ENCODE measurements around the gene TMEM127. TPM values are rescaled to one million over a fixed set of nuclear protein-coding genes. Genes with fewer than 3 reads are reported as not detected.

The TMEM127 gene
- total and polyA plus RNA-seq, 2 experiments from 2014 or later = 34.0 to 43.6 TPM

GRCh38 chr2:96253006-96253405 lies 12.8 kb downstream of the TMEM127 start:
- H3K36me3 ChIP-seq (ENCODE audit: low read depth) = peaks cover 11% of the 10 kb centered on the region
- 94 to 99% methylated on average over 7 of the region's 7 CpGs for WGBS, 2 experiments (ENCODE audit: low coverage in 1 of 2, low lambda C conversion rate in 2 of 2, missing lambda C conversion rate in 2 of 2)
- peaks cover 30% of the 10 kb centered on the region for H3F3A ChIP-seq (ENCODE audit: insufficient read depth)
- H3K9me3 ChIP-seq (ENCODE audit: low read depth) = no peaks in the 10 kb centered on the region
- H3K27me3 ChIP-seq (replicated peaks; ENCODE audit: insufficient read depth) = no peaks in the 10 kb centered on the region
- no peak overlapping the region for H2AFZ ChIP-seq
- no peak overlapping the region for H3K27ac ChIP-seq
- H3K9me2 ChIP-seq (ENCODE audit: insufficient read depth) = no peaks in the 10 kb centered on the region
- in situ Hi-C loops (cut with MboI) = loop anchor here (25.0 kb wide), 1 partner anchor 241 kb away; no protein-coding TSS in a partner anchor
- no peak for DNase-seq
- no peak overlapping the region for H3K9ac ChIP-seq
- TF ChIP-seq EZH2phosphoT487 (IDR thresholded peaks at IDR 0.05; ENCODE audit: insufficient read depth, low read depth) (no peak), EZH2 (IDR thresholded peaks at IDR 0.05; ENCODE audit: insufficient read depth, poor library complexity, severe bottlenecking) (no peak)
- H4K20me1 ChIP-seq (ENCODE audit: insufficient read depth) = no peaks in the 10 kb centered on the region
- no peak overlapping the region for H3K4me3 ChIP-seq
- peaks cover 23% of the 10 kb centered on the region for H3K4me1 ChIP-seq (ENCODE audit: insufficient read depth)
- no peak overlapping the region for H3K4me2 ChIP-seq (ENCODE audit: unreplicated experiment)
- H3K79me2 ChIP-seq (ENCODE audit: insufficient read depth) = peaks cover 40% of the 10 kb centered on the region

DNA sequence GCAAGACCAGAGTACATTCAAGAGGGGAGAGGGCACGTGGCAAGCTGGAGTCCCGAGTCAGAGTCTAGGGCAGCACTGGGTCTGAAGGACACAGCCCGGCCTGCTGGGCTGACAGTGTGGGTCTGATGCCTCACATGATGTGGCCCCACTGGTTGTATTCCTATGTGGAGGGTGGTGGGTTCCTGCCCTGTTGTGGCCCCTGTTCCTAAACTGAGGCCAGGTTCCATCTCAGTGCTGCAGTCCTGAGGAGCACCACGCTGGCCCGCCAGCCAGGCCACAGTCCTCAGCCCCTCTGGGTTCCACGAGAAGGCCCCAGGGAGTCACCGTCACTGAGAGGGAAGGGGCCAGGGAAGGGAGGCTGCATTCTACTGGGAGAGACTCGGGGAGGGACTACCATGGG lies 13.3 kb downstream of the TMEM127 start:
- no peaks in the 10 kb centered on the region for H3K9me2 ChIP-seq (ENCODE audit: insufficient read depth)
- peaks cover 35% of the 10 kb centered on the region for H3K79me2 ChIP-seq (ENCODE audit: insufficient read depth)
- DNase-seq = no peak
- peaks cover 11% of the 10 kb centered on the region for H3K36me3 ChIP-seq (ENCODE audit: low read depth)
- H3K27ac ChIP-seq = no peak overlapping the region
- WGBS, 2 experiments (ENCODE audit: low coverage in 1 of 2, low lambda C conversion rate in 2 of 2, missing lambda C conversion rate in 2 of 2) = 83 to 86% methylated on average over 8 of the region's 8 CpGs
- H3K27me3 ChIP-seq (replicated peaks; ENCODE audit: insufficient read depth) = no peaks in the 10 kb centered on the region
- no peak overlapping the region for H3K4me2 ChIP-seq (ENCODE audit: unreplicated experiment)
- no peak for TF ChIP-seq EZH2 (IDR thresholded peaks at IDR 0.05; ENCODE audit: insufficient read depth, poor library complexity, severe bottlenecking)
- TF ChIP-seq EZH2phosphoT487 (IDR thresholded peaks at IDR 0.05; ENCODE audit: insufficient read depth, low read depth) = no peak
- no peaks in the 10 kb centered on the region for H4K20me1 ChIP-seq (ENCODE audit: insufficient read depth)
- no peak overlapping the region for H3K4me3 ChIP-seq
- peaks cover 30% of the 10 kb centered on the region for H3F3A ChIP-seq (ENCODE audit: insufficient read depth)
- no peak overlapping the region for H3K9ac ChIP-seq
- no peak overlapping the region for H2AFZ ChIP-seq
- H3K9me3 ChIP-seq (ENCODE audit: low read depth) = no peaks in the 10 kb centered on the region
- in situ Hi-C loops (cut with MboI) = loop anchor here (25.0 kb wide), 1 partner anchor 240 kb away; no protein-coding TSS in a partner anchor
- H3K4me1 ChIP-seq (ENCODE audit: insufficient read depth) = peaks cover 23% of the 10 kb centered on the region

GRCh38 chr2:96251721-96252292 lies 14.0 kb downstream of the TMEM127 start:
- H3F3A ChIP-seq (ENCODE audit: insufficient read depth) = peaks cover 30% of the 10 kb centered on the region
- H3K4me1 ChIP-seq (ENCODE audit: insufficient read depth) = peaks cover 23% of the 10 kb centered on the region
- no peaks in the 10 kb centered on the region for H4K20me1 ChIP-seq (ENCODE audit: insufficient read depth)
- in situ Hi-C loops (cut with MboI) = loop anchor here (25.0 kb wide), 1 partner anchor 240 kb away; no protein-coding TSS in a partner anchor
- H3K27ac ChIP-seq = peak overlapping the region; percentile 26
- no peak overlapping the region for H3K9ac ChIP-seq
- no peaks in the 10 kb centered on the region for H3K9me3 ChIP-seq (ENCODE audit: low read depth)
- H3K79me2 ChIP-seq (ENCODE audit: insufficient read depth) = peaks cover 28% of the 10 kb centered on the region
- H3K4me2 ChIP-seq (ENCODE audit: unreplicated experiment) = peak overlapping the region; percentile 28
- TF ChIP-seq EZH2 (IDR thresholded peaks at IDR 0.05; ENCODE audit: insufficient read depth, poor library complexity, severe bottlenecking) = no peak
- no peak for TF ChIP-seq EZH2phosphoT487 (IDR thresholded peaks at IDR 0.05; ENCODE audit: insufficient read depth, low read depth)
- peaks cover 11% of the 10 kb centered on the region for H3K36me3 ChIP-seq (ENCODE audit: low read depth)
- no peak overlapping the region for H2AFZ ChIP-seq
- H3K4me3 ChIP-seq = no peak overlapping the region
- 74 to 75% methylated on average over 6 of the region's 6 CpGs for WGBS, 2 experiments (ENCODE audit: low coverage in 1 of 2, low lambda C conversion rate in 2 of 2, missing lambda C conversion rate in 2 of 2)
- peak; percentile 81 for DNase-seq
- no peaks in the 10 kb centered on the region for H3K27me3 ChIP-seq (replicated peaks; ENCODE audit: insufficient read depth)
- no peaks in the 10 kb centered on the region for H3K9me2 ChIP-seq (ENCODE audit: insufficient read depth)

DNA sequence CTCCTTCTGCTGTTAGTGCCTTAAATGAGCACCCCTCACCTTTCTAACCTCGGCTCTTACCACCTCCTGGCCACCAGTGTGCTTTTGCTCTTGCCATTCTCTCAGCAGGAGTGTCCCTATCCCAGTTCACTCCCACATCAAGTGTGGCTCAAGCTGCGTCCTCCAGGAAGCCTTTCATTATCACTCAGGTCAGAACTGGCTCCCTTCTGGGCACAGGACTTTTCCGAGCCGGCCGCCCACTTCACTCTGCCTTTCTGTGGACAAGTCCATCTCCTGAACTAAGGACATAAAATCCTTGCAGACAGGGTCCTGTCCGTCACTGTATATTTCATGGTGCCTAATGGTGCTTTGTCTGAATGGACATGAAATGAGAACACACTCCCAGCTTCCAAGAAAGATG lies 15.6 kb downstream of the TMEM127 start:
- no peak overlapping the region for H3K4me3 ChIP-seq
- H3K9me3 ChIP-seq (ENCODE audit: low read depth) = no peaks in the 10 kb centered on the region
- H3K79me2 ChIP-seq (ENCODE audit: insufficient read depth) = peaks cover 11% of the 10 kb centered on the region
- peak overlapping the region; percentile 26 for H3K4me2 ChIP-seq (ENCODE audit: unreplicated experiment)
- peaks cover 5% of the 10 kb centered on the region for H3K36me3 ChIP-seq (ENCODE audit: low read depth)
- no peak for DNase-seq
- H4K20me1 ChIP-seq (ENCODE audit: insufficient read depth) = no peaks in the 10 kb centered on the region
- no peaks in the 10 kb centered on the region for H3K27me3 ChIP-seq (replicated peaks; ENCODE audit: insufficient read depth)
- 91 to 92% methylated on average over 6 of the region's 6 CpGs for WGBS, 2 experiments (ENCODE audit: low coverage in 1 of 2, low lambda C conversion rate in 2 of 2, missing lambda C conversion rate in 2 of 2)
- H2AFZ ChIP-seq = no peak overlapping the region
- TF ChIP-seq EZH2phosphoT487 (IDR thresholded peaks at IDR 0.05; ENCODE audit: insufficient read depth, low read depth) (no peak), EZH2 (IDR thresholded peaks at IDR 0.05; ENCODE audit: insufficient read depth, poor library complexity, severe bottlenecking) (no peak)
- in situ Hi-C loops (cut with MboI) = loop anchor here (25.0 kb wide), 1 partner anchor 238 kb away; no protein-coding TSS in a partner anchor
- H3K9me2 ChIP-seq (ENCODE audit: insufficient read depth) = no peaks in the 10 kb centered on the region
- no peak overlapping the region for H3K9ac ChIP-seq
- peak overlapping the region; percentile 48 for H3K27ac ChIP-seq
- H3K4me1 ChIP-seq (ENCODE audit: insufficient read depth) = peaks cover 23% of the 10 kb centered on the region
- peaks cover 36% of the 10 kb centered on the region for H3F3A ChIP-seq (ENCODE audit: insufficient read depth)
